ENCODE measurements around the gene ADNP2. TPM values are rescaled to one million over a fixed set of nuclear protein-coding genes. Genes with fewer than 3 reads are reported as not detected.

The ADNP2 gene
- total RNA-seq, 1 donor from 2014 or later, result 14.2 TPM

GRCh38 chr18:80147418-80148325 lies 38.6 kb downstream of the ADNP2 start:
- Histone ChIP-seq H3K9me3 (no peaks in the 10 kb centered on the region), H3K27me3 (no peaks in the 10 kb centered on the region), H3K27ac (no peak overlapping the region), H3K36me3 (no peaks in the 10 kb centered on the region), H3K4me1 (peaks cover 5% of the 10 kb centered on the region), H3K4me3 (peak overlapping the region; percentile 58)
- ATAC-seq (peak; percentile 87), DNase-seq (peak; percentile 87)
- intact Hi-C loops (cut with DNase I), result no loop called here
- no peak for TF ChIP-seq CTCF (IDR thresholded peaks at IDR 0.05)

GRCh38 chr18:80148326-80149199 lies 39.5 kb downstream of the ADNP2 start:
- H3K36me3 ChIP-seq, result no peaks in the 10 kb centered on the region
- no peaks in the 10 kb centered on the region for H3K27me3 ChIP-seq
- DNase-seq, result peak; percentile 68
- TF ChIP-seq CTCF (IDR thresholded peaks at IDR 0.05), result no peak
- no peaks in the 10 kb centered on the region for H3K9me3 ChIP-seq
- peak overlapping the region; percentile 58 for H3K4me3 ChIP-seq
- peak; percentile 67 for ATAC-seq
- intact Hi-C loops (cut with DNase I), result no loop called here
- no peak overlapping the region for H3K27ac ChIP-seq
- peaks cover 5% of the 10 kb centered on the region for H3K4me1 ChIP-seq

DNA sequence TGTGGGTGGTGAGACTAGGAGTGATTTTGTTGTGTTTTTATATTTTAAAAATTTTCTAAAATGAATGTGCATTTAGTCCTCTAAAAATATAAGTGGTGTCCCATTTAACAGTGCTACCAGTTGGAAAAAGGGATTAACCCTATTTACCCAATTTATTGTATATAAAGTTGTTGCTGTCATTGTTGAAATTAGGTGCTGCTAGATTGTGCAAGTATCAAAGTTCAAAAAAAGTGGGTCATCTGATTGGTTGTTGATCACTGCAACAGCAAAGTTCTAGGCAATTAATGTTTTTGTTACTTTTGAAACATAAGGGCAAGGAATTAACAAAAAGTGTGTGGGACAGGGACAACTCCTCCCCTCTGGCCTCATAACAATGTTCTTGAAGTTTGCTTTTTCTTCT lies 40.6 kb downstream of the ADNP2 start:
- no peaks in the 10 kb centered on the region for H3K36me3 ChIP-seq
- ATAC-seq (no peak), DNase-seq (no peak)
- no peaks in the 10 kb centered on the region for H3K9me3 ChIP-seq
- intact Hi-C loops (cut with DNase I), result no loop called here
- peaks cover 5% of the 10 kb centered on the region for H3K4me1 ChIP-seq
- TF ChIP-seq CTCF (IDR thresholded peaks at IDR 0.05), result no peak
- H3K4me3 ChIP-seq, result no peak overlapping the region
- H3K27ac ChIP-seq, result no peak overlapping the region
- no peaks in the 10 kb centered on the region for H3K27me3 ChIP-seq

DNA sequence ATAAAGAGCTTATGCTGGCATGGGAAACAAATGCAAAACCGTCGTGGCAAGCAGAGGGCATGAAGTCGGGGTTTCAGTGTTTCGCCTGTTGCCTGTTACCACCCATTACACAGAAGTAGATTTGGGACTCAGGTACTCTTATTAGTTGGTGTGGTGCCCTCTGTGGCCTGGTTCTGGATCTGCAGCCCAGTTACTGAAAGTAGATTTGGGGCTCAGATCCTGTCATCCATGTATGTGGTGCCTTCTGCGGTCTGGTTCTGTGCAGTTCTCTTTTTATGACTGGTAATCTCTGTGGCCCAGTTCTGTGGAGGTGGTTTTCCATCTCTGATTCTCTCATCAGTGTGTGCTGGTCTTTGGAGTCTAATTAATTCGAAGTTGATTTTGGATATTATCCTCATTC lies 45.2 kb downstream of the ADNP2 start:
- intact Hi-C loops (cut with DNase I), result no loop called here
- ATAC-seq, result peak; percentile 49

More for the DNA sequence above, 45.2 kb downstream of the ADNP2 start:
- Histone ChIP-seq H3K27me3 (no peaks in the 10 kb centered on the region), H3K9me3 (no peaks in the 10 kb centered on the region), H3K27ac (no peak overlapping the region), H3K36me3 (no peaks in the 10 kb centered on the region), H3K4me1 (no peaks in the 10 kb centered on the region), H3K4me3 (no peak overlapping the region)
- DNase-seq, result no peak
- TF ChIP-seq CTCF (IDR thresholded peaks at IDR 0.05), result peak; percentile 43

Measured in upper lobe of right lung (tissue), 1 donor.